ENCODE measurements around the gene SLAMF7. TPM values are rescaled to one million over a fixed set of nuclear protein-coding genes. Genes with fewer than 3 reads are reported as not detected.

The SLAMF7 gene
- total and polyA plus RNA-seq, 10 of the 15 experiments (the other 5 are each of a cell fraction or from before 2014, with no cell fraction given), result 66.6 to 284 (median 108) TPM

GRCh38 chr1:160726498-160727315 lies 12.3 kb upstream of the SLAMF7 start (continued):
- TF ChIP-seq KLF5 (IDR thresholded peaks at IDR 0.05; ENCODE audit: partially characterized antibody) (peak; percentile 39), HDGF (IDR thresholded peaks at IDR 0.05) (peak; percentile 55; the same call in 1 of the 2 replicates), HDAC6 (IDR thresholded peaks at IDR 0.05; ENCODE audit: unreplicated experiment) (no peak)

GRCh38 chr1:160727316-160727640 lies 11.8 kb upstream of the SLAMF7 start:
- intact Hi-C loops (cut with micrococcal nuclease; ENCODE audit: unreplicated experiment), result loop anchor here (1.0 kb wide), 2 partner anchors 41 to 263 kb away; no protein-coding TSS in a partner anchor
- H3K9ac ChIP-seq (ENCODE audit: control insufficient read depth, insufficient read depth, low read length), result peak overlapping the region; percentile 50; the same call in 1 of the 2 replicates
- no peak for ATAC-seq
- ChIA-PET RAD21 (ENCODE audit: unreplicated experiment) (interaction anchor here (0.5 to 8.5 kb wide), 25 partner anchors 9 to 271 kb away, joined by 3 to 137 read pairs (median 8); partner anchors contain the start of genes CD244, CD48, ITLN2 and SLAMF7), POLR2A (interaction anchor here (1.0 to 7.5 kb wide), 12 partner anchors 14 to 226 kb away, joined by 3 to 73 read pairs (median 4); partner anchors contain the start of genes CD48, SLAMF1 and SLAMF7), CTCF (interaction anchor here (0.6 to 10.9 kb wide), 23 partner anchors 14 to 404 kb away, joined by 3 to 209 read pairs (median 7); partner anchors contain the start of genes CD48, ITLN2 and SLAMF7), SMC1A (ENCODE audit: uncharacterized antibody, unreplicated experiment) (interaction anchor here (0.7 to 10.8 kb wide), 31 partner anchors 14 to 370 kb away, joined by 3 to 301 read pairs (median 5); partner anchors contain the start of genes CD48, ITLN2, SLAMF1 and SLAMF7)
- peak overlapping the region; percentile 85 for H3K27ac ChIP-seq (ENCODE audit: control insufficient read depth, insufficient read depth)
- no peak for DNase-seq (ENCODE audit: low read depth, low spot score)
- in situ Hi-C loops (cut with MboI), result loop anchor here (5.0 kb wide), 3 partner anchors 40 to 225 kb away; partner anchors contain the start of gene ITLN2
- H2AFZ ChIP-seq (ENCODE audit: control insufficient read depth, low read depth, low read length), result peak overlapping the region; percentile 83
- no peaks in the 10 kb centered on the region; the same call in 2 of the 3 replicates for H3K9me3 ChIP-seq (replicated peaks; ENCODE audit: control insufficient read depth, insufficient read depth, low read length)
- no TSS peak for BruUV-seq (replicated peaks)
- no peaks in the 10 kb centered on the region for H3K36me3 ChIP-seq (ENCODE audit: control insufficient read depth in 2 of 2, insufficient read depth in 2 of 2, low read length in 1 of 2)
- H3K27me3 ChIP-seq (replicated peaks in 1 of 2; ENCODE audit: control insufficient read depth in 2 of 2, insufficient read depth in 2 of 2, low read length in 1 of 2), result no peaks in the 10 kb centered on the region
- no peaks in the 10 kb centered on the region for H4K20me1 ChIP-seq (ENCODE audit: control insufficient read depth, insufficient read depth)
- peaks cover 42% of the 10 kb centered on the region for H3K4me1 ChIP-seq (ENCODE audit: control insufficient read depth, insufficient read depth, low read length)
- peak overlapping the region; percentile 46; the same call in 1 of the 2 replicates for H3K4me2 ChIP-seq (ENCODE audit: control insufficient read depth, insufficient read depth)
- H3K4me3 ChIP-seq, result no peak overlapping the region
- no peak for FAIRE-seq
- no peaks in the 10 kb centered on the region; the same call in 1 of the 2 replicates for H3K79me2 ChIP-seq (ENCODE audit: control insufficient read depth, insufficient read depth, low read length)
- TF ChIP-seq PAX8 (IDR thresholded peaks at IDR 0.05) (no peak), ZNF24 (IDR thresholded peaks at IDR 0.05) (no peak), NR2F1 (conservative IDR thresholded peaks at IDR 0.05) (no peak), ZNF687 (IDR thresholded peaks at IDR 0.05) (0 out of 2 replicates have a peak, but pooled peaks have one; percentile 17), PRDM15 (CRISPR knock-in tag; IDR thresholded peaks at IDR 0.05) (peak; percentile 69; the same call in 1 of the 2 replicates)

All from GM12878 (cell line).